Measurements from ENCODE around the gene PPFIBP1.

GRCh38 chr12:27554421-27555186, 30.6 kb downstream of the PPFIBP1 start:
- TF ChIP-seq, protein P1, sequence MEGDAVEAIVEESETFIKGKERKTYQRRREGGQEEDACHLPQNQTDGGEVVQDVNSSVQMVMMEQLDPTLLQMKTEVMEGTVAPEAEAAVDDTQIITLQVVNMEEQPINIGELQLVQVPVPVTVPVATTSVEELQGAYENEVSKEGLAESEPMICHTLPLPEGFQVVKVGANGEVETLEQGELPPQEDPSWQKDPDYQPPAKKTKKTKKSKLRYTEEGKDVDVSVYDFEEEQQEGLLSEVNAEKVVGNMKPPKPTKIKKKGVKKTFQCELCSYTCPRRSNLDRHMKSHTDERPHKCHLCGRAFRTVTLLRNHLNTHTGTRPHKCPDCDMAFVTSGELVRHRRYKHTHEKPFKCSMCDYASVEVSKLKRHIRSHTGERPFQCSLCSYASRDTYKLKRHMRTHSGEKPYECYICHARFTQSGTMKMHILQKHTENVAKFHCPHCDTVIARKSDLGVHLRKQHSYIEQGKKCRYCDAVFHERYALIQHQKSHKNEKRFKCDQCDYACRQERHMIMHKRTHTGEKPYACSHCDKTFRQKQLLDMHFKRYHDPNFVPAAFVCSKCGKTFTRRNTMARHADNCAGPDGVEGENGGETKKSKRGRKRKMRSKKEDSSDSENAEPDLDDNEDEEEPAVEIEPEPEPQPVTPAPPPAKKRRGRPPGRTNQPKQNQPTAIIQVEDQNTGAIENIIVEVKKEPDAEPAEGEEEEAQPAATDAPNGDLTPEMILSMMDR (IDR thresholded peaks at IDR 0.05 in 8 of 11, conservative IDR thresholded peaks at IDR 0.05 in 3 of 11): no peak
- no peak for TF ChIP-seq POLR2A (IDR thresholded peaks at IDR 0.05)
